HepG2 (cell line): ENCODE results near the gene FALEC. TPM values are rescaled to one million over a fixed set of nuclear protein-coding genes. Genes with fewer than 3 reads are reported as not detected.

ENCODE experiments used
- ATAC-seq: fragments of 200-7000 bp; cut with Tn5 transposase; 3 replicates; pipeline ENCODE4 v1.9.1; 2020; ENCODE audit warnings: mild to moderate bottlenecking, moderate library complexity
- BruUV-seq: library from RNA; stranded (reverse); fragments of 400-500 nt; replicated peaks from 2 replicates; lab custom pipeline; 2021; lab: Mats Ljungman, UMichigan
- CTCF ChIA-PET: fragments of 300-600 bp; formaldehyde crosslinking; extraction: SDS; loops from one replicate; lab custom pipeline; 2021; ENCODE audit warnings: low total read pairs, inconsistent platforms, low intra/inter-chr PET ratio; lab: Yijun Ruan, JAX
- POLR2A ChIA-PET: fragments of 350-600 bp; sonication (Branson Sonifier 250); formaldehyde crosslinking; loops from one replicate; lab custom pipeline; 2020; ENCODE audit warnings: antibody characterized with exemption, inconsistent platforms; lab: Yijun Ruan, JAX
- DNase-seq: peaks from one replicate; pipeline ENCODE4 v3.0.0-alpha.2; 2015; ENCODE audit warnings: low spot score
- FAIRE-seq: peaks from 3 replicates; lab custom pipeline; 2011; peaks lifted over from hg19 to GRCh38; lab: Jason Lieb, UNC
- H2AFZ ChIP-seq: one replicate; pipeline ENCODE4 v1.6.1; 2011; ENCODE audit warnings: low read length, inconsistent platforms
- H3K27ac ChIP-seq: fragments of 300-600 bp; 3 replicates; pipeline ENCODE4 v1.8.0; 2011; ENCODE audit warnings: mixed run types, mild to moderate bottlenecking, mixed read lengths, low read length, inconsistent platforms; ENCODE audit not compliant: insufficient read depth; ENCODE audit errors: extremely low read length
- H3K27me3 ChIP-seq, 2 experiments: fragments of 200-600 bp in 1 of 2; 2 replicates in 1 of 2; 3 replicates in 1 of 2; pipeline versions ENCODE4 v1.6.0 to v1.8.0; 2011; ENCODE audit warnings: low read length in 2 of 2, mild to moderate bottlenecking in 2 of 2, moderate library complexity in 2 of 2, inconsistent platforms in 1 of 2; ENCODE audit not compliant: insufficient read depth in 2 of 2, control insufficient read depth in 1 of 2
- H3K36me3 ChIP-seq, 2 experiments: fragments of 200-600 bp in 1 of 2; replicated peaks in 1 of 2; 2 replicates in 1 of 2; 3 replicates in 1 of 2; pipeline versions ENCODE4 v1.5.1 to v1.8.0; 2011; ENCODE audit warnings: low read length in 2 of 2, inconsistent platforms in 1 of 2; ENCODE audit not compliant: insufficient read depth in 2 of 2, control insufficient read depth in 1 of 2
- H3K4me1 ChIP-seq: 2 replicates; pipeline ENCODE4 v1.5.1; 2012; ENCODE audit warnings: low read length, inconsistent platforms; ENCODE audit not compliant: insufficient read depth
- H3K4me2 ChIP-seq: 2 replicates; pipeline ENCODE4 v1.6.0; 2011; ENCODE audit warnings: low read depth, low read length, inconsistent platforms
- H3K4me3 ChIP-seq, 3 experiments: fragments of 200-600 bp in 1 of 3; sonication (generic), shearing (Covaris generic) in 1 of 3; replicated peaks in 1 of 3; 2 replicates each; pipeline ENCODE4 v1.5.1; 2011 to 2016; ENCODE audit warnings: low read length in 3 of 3, inconsistent platforms in 2 of 3, low read depth in 2 of 3, mild to moderate bottlenecking in 2 of 3, control low read depth in 1 of 3, mixed read lengths in 1 of 3; ENCODE audit not compliant: insufficient read depth in 1 of 3
- H3K79me2 ChIP-seq: one replicate; pipeline ENCODE4 v1.6.1; 2011; ENCODE audit warnings: low read length, inconsistent platforms; ENCODE audit not compliant: insufficient read depth
- H3K9ac ChIP-seq: 2 replicates; pipeline ENCODE4 v1.6.0; 2011; ENCODE audit warnings: mild to moderate bottlenecking, low read depth, low read length, inconsistent platforms; ENCODE audit not compliant: insufficient read depth
- H3K9me3 ChIP-seq: 2 replicates; pipeline ENCODE4 v1.5.1; 2012; ENCODE audit warnings: mild to moderate bottlenecking, low read length
- H4K20me1 ChIP-seq: 2 replicates; pipeline ENCODE4 v1.6.0; 2011; ENCODE audit warnings: inconsistent platforms, mild to moderate bottlenecking, low read length, moderate library complexity; ENCODE audit not compliant: insufficient read depth
- ARID4A ChIP-seq: sonication (generic); formaldehyde crosslinking; IDR thresholded peaks from 2 replicates; pipeline ENCODE4 v1.5.0; 2020; ENCODE audit warnings: mild to moderate bottlenecking, missing genetic modification reagents, borderline replicate concordance
- BCL6 ChIP-seq: IDR thresholded peaks from 2 replicates; pipeline ENCODE4 v1.6.1; 2016; ENCODE audit warnings: missing genetic modification reagents, missing compliant biosample characterization
- E2F1 ChIP-seq: sonication (generic); formaldehyde crosslinking; IDR thresholded peaks from 2 replicates; pipeline ENCODE4 v1.5.0; 2020; ENCODE audit warnings: missing genetic modification reagents
- HOXA7 ChIP-seq: sonication (generic); formaldehyde crosslinking; IDR thresholded peaks from 2 replicates; pipeline ENCODE4 v1.8.1; 2022; ENCODE audit warnings: mild to moderate bottlenecking, missing genetic modification reagents, moderate library complexity
- KAT2B ChIP-seq: fragments of 150-350 bp; IDR thresholded peaks from 2 replicates; pipeline ENCODE4 v1.6.1; 2014; ENCODE audit warnings: low read depth, low read length, borderline replicate concordance
- RBAK ChIP-seq: sonication (generic); formaldehyde crosslinking; IDR thresholded peaks from 2 replicates; pipeline ENCODE4 v1.5.1; 2020; ENCODE audit warnings: mild to moderate bottlenecking, missing genetic modification reagents
- STAG1 ChIP-seq: sonication (generic); formaldehyde crosslinking; IDR thresholded peaks from 2 replicates; pipeline ENCODE4 v1.4.0; 2020; ENCODE audit warnings: missing genetic modification reagents
- ZFX ChIP-seq: sonication (generic); formaldehyde crosslinking; IDR thresholded peaks from 2 replicates; pipeline ENCODE4 v1.4.0; 2020; ENCODE audit warnings: mild to moderate bottlenecking, low read depth, missing genetic modification reagents, moderate library complexity
- ZFY ChIP-seq: sonication (generic); formaldehyde crosslinking; IDR thresholded peaks from 2 replicates; pipeline ENCODE4 v1.4.0; 2020; ENCODE audit warnings: missing genetic modification reagents
- ZKSCAN1 ChIP-seq: fragments of 150-350 bp; IDR thresholded peaks from 2 replicates; pipeline ENCODE4 v1.6.1; 2014; ENCODE audit warnings: low read length
- ZNF260 ChIP-seq: sonication (generic); formaldehyde crosslinking; IDR thresholded peaks from 2 replicates; pipeline ENCODE4 v1.4.0; 2020; ENCODE audit warnings: missing genetic modification reagents, low read depth, mild to moderate bottlenecking, borderline replicate concordance
- ZNF644 ChIP-seq: IDR thresholded peaks from 2 replicates; pipeline ENCODE4 v1.6.1; 2016; ENCODE audit warnings: low read depth
- ZNF792 ChIP-seq: IDR thresholded peaks from 2 replicates; pipeline ENCODE4 v1.6.1; 2016
- ZSCAN12 ChIP-seq: sonication (generic); formaldehyde crosslinking; IDR thresholded peaks from 2 replicates; pipeline ENCODE4 v1.9.0; 2021; ENCODE audit warnings: mild to moderate bottlenecking, missing genetic modification reagents
- WGBS: methylation state at CpG from one replicate; pipeline ENCODE4 v1.1.6; 2017; ENCODE audit warnings: low lambda C conversion rate; 5-methylcytosine and 5-hydroxymethylcytosine counted together
- in situ Hi-C: cut with HindIII; loops from 2 replicates; pipeline ENCODE4 v1.10.0; 2017; ENCODE audit warnings: low pct_unique_long_range_greater_than_20kb; ENCODE audit not compliant: extremely low pct_ligation_motif_present
- intact Hi-C: fragments of 100-400 bp; cut with micrococcal nuclease; formaldehyde crosslinking; loops from one replicate; pipeline ENCODE4 v1.10.0; 2022; ENCODE audit not compliant: unreplicated experiment
- polyA plus RNA-seq, 8 experiments: library from polyadenylated mRNA; depleted of rRNA in 3 of 8; stranded (reverse) in 7 of 8; unstranded in 1 of 8; fragments of >200 nt; fragmentation: Illumina TruSeq in 4 of 8; extraction: Trizol in 4 of 8; gene quantifications; 2 replicates each; pipeline versions ENCODE4 v1.2.1 to v1.2.3, GENCODE V29; 2011 to 2016; ENCODE audit warnings: low read depth in 4 of 8, missing spikeins in 1 of 8, mixed read lengths in 1 of 8; ENCODE audit not compliant: insufficient read depth in 1 of 8
- total RNA-seq, 5 experiments: library from RNA; depleted of rRNA; stranded (reverse); fragments of >200 nt; fragmentation: Illumina TruSeq; extraction: Trizol; gene quantifications; 2 replicates each; pipeline ENCODE4 v1.2.3, GENCODE V29; 2016; ENCODE audit warnings: low read depth in 1 of 5
- TF ChIP-seq, protein P1 (sequence below): IDR thresholded peaks from 2 replicates; pipeline ENCODE4 v1.6.1; 2016; ENCODE audit warnings: low read depth, control low read depth
- TF ChIP-seq, protein P2 (sequence below): IDR thresholded peaks from 2 replicates; pipeline ENCODE4 v1.6.1; 2016; ENCODE audit warnings: missing compliant biosample characterization, missing genetic modification reagents, borderline replicate concordance

The FALEC gene
- total and polyA plus RNA-seq, 2 of the 13 experiments (the other 11 are each of a cell fraction or from before 2014, with no cell fraction given), result 0.33 to 0.71 TPM

DNA sequence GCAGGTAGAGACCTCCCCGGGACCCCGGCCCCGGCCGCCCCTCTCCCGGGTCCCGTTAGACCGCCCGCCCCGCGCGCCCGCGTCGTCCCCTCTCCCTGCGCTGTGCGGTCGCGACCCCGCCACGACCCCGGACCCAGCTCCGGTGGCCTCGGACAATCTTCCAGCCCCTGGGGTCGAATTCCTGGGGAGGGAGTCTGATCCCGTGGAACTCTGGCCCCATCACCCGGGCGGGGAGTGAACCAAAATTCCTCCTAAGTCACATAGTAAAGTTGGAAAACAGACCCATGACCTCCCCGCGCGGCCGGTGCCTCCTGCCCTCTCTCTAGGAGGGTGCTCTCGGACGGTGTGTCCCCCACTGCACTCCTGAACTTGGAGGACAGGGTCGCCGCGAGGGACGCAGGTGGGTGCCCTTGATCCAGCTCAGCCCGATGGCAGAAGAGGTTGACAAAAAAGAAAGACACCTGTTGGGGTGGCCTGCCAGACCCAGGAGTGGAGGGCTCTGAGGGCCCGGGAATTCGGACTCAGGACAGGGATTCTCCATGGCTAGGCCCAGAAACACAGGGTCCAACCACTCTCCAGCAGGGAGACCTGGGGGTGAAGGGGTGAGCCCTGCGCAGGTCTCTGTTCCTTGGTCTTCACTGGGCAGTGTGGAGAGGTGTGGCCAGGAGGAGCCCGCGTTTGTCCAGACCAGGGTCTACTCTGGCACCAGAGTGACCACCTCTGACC lies 34.1 kb downstream of the FALEC start:
- H3K9ac ChIP-seq, result peak overlapping the region; percentile 66
- intact Hi-C loops (loop anchor here (10.0 kb wide), 1 partner anchor 295 kb away; the partner anchor contains the start of gene CA14), in situ Hi-C loops (loop anchor here (5.0 kb wide), 1 partner anchor 82 kb away; no protein-coding TSS in a partner anchor)
- H3K36me3 ChIP-seq, result no peaks in the 10 kb centered on the region
- POLR2A ChIA-PET, result interaction anchor here (1.2 to 6.9 kb wide), 9 partner anchors 12 to 147 kb away, joined by 3 to 88 read pairs (median 6); partner anchors contain the start of genes ENSA, FALEC, GOLPH3L and MCL1
- peak overlapping the region; percentile 60 to 83 (median 63) for H3K4me3 ChIP-seq
- DNase-seq, result no peak
- CTCF ChIA-PET, result no interaction called here
- peaks cover 59% of the 10 kb centered on the region for H3K4me1 ChIP-seq
- H3K27ac ChIP-seq, result peak overlapping the region; percentile 46
- H3K9me3 ChIP-seq, result no peaks in the 10 kb centered on the region
- no peak for FAIRE-seq
- H3K4me2 ChIP-seq, result peak overlapping the region; percentile 100
- H3K27me3 ChIP-seq, result no peaks in the 10 kb centered on the region; a peak in 1 of 5 replicates
- TSS peak; percentile 64 for BruUV-seq
- H4K20me1 ChIP-seq, result no peaks in the 10 kb centered on the region
- ATAC-seq, result peak; percentile 22
- no peak overlapping the region for H2AFZ ChIP-seq
- H3K79me2 ChIP-seq, result no peaks in the 10 kb centered on the region
- 0% methylated on average over 10 of the region's 43 CpGs for WGBS
- TF ChIP-seq STAG1 (peak; percentile 29), ZSCAN12 (no peak), HOXA7 (no peak), BCL6 (CRISPR knock-in tag) (peak; percentile 40; the same call in 1 of the 2 replicates), ZNF644 (CRISPR knock-in tag) (no peak), ZNF260 (CRISPR knock-in tag) (no peak), ZNF792 (CRISPR knock-in tag) (no peak), ARID4A (CRISPR knock-in tag) (peak; percentile 39; the same call in 1 of the 2 replicates), E2F1 (CRISPR knock-in tag) (no peak), ZFX (CRISPR knock-in tag) (peak; percentile 51; the same call in 1 of the 2 replicates), ZKSCAN1 (no peak), RBAK (CRISPR knock-in tag) (no peak), KAT2B (no peak), ZFY (peak; percentile 20; the same call in 1 of the 2 replicates)
- TF ChIP-seq, protein P1, sequence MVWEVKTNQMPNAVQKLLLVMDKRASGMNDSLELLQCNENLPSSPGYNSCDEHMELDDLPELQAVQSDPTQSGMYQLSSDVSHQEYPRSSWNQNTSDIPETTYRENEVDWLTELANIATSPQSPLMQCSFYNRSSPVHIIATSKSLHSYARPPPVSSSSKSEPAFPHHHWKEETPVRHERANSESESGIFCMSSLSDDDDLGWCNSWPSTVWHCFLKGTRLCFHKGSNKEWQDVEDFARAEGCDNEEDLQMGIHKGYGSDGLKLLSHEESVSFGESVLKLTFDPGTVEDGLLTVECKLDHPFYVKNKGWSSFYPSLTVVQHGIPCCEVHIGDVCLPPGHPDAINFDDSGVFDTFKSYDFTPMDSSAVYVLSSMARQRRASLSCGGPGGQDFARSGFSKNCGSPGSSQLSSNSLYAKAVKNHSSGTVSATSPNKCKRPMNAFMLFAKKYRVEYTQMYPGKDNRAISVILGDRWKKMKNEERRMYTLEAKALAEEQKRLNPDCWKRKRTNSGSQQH, result no peak
- TF ChIP-seq, protein P2, sequence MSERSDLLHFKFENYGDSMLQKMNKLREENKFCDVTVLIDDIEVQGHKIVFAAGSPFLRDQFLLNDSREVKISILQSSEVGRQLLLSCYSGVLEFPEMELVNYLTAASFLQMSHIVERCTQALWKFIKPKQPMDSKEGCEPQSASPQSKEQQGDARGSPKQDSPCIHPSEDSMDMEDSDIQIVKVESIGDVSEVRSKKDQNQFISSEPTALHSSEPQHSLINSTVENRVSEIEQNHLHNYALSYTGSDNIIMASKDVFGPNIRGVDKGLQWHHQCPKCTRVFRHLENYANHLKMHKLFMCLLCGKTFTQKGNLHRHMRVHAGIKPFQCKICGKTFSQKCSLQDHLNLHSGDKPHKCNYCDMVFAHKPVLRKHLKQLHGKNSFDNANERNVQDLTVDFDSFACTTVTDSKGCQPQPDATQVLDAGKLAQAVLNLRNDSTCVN, result no peak
